Measurements from ENCODE around the gene PPARA. TPM values are rescaled to one million over a fixed set of nuclear protein-coding genes. Genes with fewer than 3 reads are reported as not detected.

Gene PPARA
- total RNA-seq, 1 experiment from 2014 or later: 14.5 TPM

DNA sequence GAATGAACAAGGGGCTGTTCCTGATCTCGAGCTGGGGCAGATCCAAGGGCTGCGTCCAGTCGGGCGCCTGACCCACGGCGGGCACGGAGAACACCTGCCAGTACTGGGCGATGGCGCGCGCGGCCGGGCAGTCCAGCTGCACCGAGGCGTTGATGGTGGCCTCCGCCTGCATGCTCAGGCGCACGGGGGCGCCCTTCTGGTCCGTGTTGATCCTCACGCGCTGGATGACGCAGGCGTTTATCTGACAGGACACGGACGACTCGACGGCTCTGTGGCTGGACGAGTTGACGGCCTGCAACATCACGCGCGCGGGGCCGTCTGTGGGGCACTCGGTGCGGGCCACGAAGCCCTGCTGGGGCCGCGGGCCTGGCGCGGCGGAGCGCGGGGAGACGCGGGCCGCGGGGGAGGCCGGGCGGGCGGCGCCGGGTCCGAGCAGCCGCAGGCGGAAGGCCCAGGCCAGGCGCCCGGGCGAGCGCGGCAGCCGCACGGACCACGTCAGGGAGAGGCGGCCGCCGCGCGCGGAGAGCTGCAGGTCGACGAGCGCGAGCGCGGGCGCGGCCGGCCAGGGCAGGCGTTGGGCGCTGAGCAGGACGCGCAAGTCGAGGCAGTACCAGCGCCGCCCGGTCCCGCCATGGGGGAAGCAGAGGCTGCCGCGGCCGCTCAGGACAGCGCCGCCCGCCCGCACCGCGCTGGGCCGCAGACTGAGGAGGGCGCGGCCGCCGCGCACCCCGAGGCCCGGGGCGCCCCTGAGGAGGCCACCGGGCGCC lies 112.3 kb downstream of the PPARA start:
- TF ChIP-seq, protein P1, sequence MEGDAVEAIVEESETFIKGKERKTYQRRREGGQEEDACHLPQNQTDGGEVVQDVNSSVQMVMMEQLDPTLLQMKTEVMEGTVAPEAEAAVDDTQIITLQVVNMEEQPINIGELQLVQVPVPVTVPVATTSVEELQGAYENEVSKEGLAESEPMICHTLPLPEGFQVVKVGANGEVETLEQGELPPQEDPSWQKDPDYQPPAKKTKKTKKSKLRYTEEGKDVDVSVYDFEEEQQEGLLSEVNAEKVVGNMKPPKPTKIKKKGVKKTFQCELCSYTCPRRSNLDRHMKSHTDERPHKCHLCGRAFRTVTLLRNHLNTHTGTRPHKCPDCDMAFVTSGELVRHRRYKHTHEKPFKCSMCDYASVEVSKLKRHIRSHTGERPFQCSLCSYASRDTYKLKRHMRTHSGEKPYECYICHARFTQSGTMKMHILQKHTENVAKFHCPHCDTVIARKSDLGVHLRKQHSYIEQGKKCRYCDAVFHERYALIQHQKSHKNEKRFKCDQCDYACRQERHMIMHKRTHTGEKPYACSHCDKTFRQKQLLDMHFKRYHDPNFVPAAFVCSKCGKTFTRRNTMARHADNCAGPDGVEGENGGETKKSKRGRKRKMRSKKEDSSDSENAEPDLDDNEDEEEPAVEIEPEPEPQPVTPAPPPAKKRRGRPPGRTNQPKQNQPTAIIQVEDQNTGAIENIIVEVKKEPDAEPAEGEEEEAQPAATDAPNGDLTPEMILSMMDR (IDR thresholded peaks at IDR 0.05 in 2 of 3, conservative IDR thresholded peaks at IDR 0.05 in 1 of 3; ENCODE audit: borderline replicate concordance in 1 of 3, insufficient read depth in 1 of 3, low read depth in 2 of 3, low read length in 2 of 3): no peak
- no peak for TF ChIP-seq SIN3A (IDR thresholded peaks at IDR 0.05; ENCODE audit: low read depth)
- TF ChIP-seq EGR1 (IDR thresholded peaks at IDR 0.05; ENCODE audit: low read depth): no peak
- no peak for TF ChIP-seq JUND (IDR thresholded peaks at IDR 0.05)
- no peak for TF ChIP-seq SP1 (IDR thresholded peaks at IDR 0.05; ENCODE audit: low read depth)
- TF ChIP-seq, protein P2, sequence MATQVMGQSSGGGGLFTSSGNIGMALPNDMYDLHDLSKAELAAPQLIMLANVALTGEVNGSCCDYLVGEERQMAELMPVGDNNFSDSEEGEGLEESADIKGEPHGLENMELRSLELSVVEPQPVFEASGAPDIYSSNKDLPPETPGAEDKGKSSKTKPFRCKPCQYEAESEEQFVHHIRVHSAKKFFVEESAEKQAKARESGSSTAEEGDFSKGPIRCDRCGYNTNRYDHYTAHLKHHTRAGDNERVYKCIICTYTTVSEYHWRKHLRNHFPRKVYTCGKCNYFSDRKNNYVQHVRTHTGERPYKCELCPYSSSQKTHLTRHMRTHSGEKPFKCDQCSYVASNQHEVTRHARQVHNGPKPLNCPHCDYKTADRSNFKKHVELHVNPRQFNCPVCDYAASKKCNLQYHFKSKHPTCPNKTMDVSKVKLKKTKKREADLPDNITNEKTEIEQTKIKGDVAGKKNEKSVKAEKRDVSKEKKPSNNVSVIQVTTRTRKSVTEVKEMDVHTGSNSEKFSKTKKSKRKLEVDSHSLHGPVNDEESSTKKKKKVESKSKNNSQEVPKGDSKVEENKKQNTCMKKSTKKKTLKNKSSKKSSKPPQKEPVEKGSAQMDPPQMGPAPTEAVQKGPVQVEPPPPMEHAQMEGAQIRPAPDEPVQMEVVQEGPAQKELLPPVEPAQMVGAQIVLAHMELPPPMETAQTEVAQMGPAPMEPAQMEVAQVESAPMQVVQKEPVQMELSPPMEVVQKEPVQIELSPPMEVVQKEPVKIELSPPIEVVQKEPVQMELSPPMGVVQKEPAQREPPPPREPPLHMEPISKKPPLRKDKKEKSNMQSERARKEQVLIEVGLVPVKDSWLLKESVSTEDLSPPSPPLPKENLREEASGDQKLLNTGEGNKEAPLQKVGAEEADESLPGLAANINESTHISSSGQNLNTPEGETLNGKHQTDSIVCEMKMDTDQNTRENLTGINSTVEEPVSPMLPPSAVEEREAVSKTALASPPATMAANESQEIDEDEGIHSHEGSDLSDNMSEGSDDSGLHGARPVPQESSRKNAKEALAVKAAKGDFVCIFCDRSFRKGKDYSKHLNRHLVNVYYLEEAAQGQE (IDR thresholded peaks at IDR 0.05; ENCODE audit: low read depth): no peak
- TF ChIP-seq ZFX (IDR thresholded peaks at IDR 0.05): no peak
- TF ChIP-seq SRF (IDR thresholded peaks at IDR 0.05; ENCODE audit: low read depth): no peak
- TF ChIP-seq EZH2phosphoT487 (IDR thresholded peaks at IDR 0.05; ENCODE audit: borderline replicate concordance): no peak
- TF ChIP-seq FOSL1 (IDR thresholded peaks at IDR 0.05; ENCODE audit: low read depth): no peak
- TF ChIP-seq ELF1 (IDR thresholded peaks at IDR 0.05; ENCODE audit: borderline replicate concordance, low read depth): no peak
- no peak for TF ChIP-seq TCF7L2 (IDR thresholded peaks at IDR 0.05; ENCODE audit: borderline replicate concordance, extremely low read depth, insufficient read depth, insufficient read length)
- CTCF ChIA-PET: no interaction called here
- no peaks in the 10 kb centered on the region for H3K9me2 ChIP-seq (ENCODE audit: insufficient read depth)
- H3K27me3 ChIP-seq (ENCODE audit: insufficient read depth, low read length): no peaks in the 10 kb centered on the region
- no peaks in the 10 kb centered on the region for H3K79me2 ChIP-seq (ENCODE audit: insufficient read depth, low read length)
- ATAC-seq: no peak
- BruUV-seq (replicated peaks): no TSS peak
- H3K4me3 ChIP-seq (replicated peaks in 1 of 2; ENCODE audit: low read depth in 1 of 2, low read length in 2 of 2): no peak overlapping the region
- H2AFZ ChIP-seq (ENCODE audit: low read depth, low read length, poor library complexity, severe bottlenecking): no peak overlapping the region
- RAD21 ChIA-PET (ENCODE audit: low non-redundant PET in 1 of 2, low total read pairs in 2 of 2, uncharacterized antibody in 2 of 2, unreplicated experiment in 2 of 2): no interaction called here
- H4K20me1 ChIP-seq (ENCODE audit: insufficient read depth): no peaks in the 10 kb centered on the region
- POLR2A ChIA-PET: no interaction called here
- DNase-seq (ENCODE audit: low read depth, low spot score): no peak
- peaks cover 8 to 12% of the 10 kb centered on the region in 2 experiments for H3K4me1 ChIP-seq (ENCODE audit: control insufficient read depth in 1 of 2, insufficient read depth in 2 of 2, low read length in 2 of 2)
- H3K36me3 ChIP-seq (ENCODE audit: control insufficient read depth in 1 of 2, insufficient read depth in 2 of 2, low read length in 2 of 2): no peaks in the 10 kb centered on the region
- no peak overlapping the region for H3K27ac ChIP-seq (ENCODE audit: low read depth, low read length)
- no peak overlapping the region for H3K4me2 ChIP-seq (ENCODE audit: low read length)
- H3K9me3 ChIP-seq (ENCODE audit: control insufficient read depth in 1 of 2, insufficient read depth in 1 of 2, low read depth in 1 of 2, low read length in 2 of 2): 0 out of 4 replicates have a peak, but pooled peaks cover 0 to 3% of the 10 kb centered on the region in 2 experiments
- H3K9ac ChIP-seq (ENCODE audit: low read length): no peak overlapping the region
- intact Hi-C loops (cut with micrococcal nuclease): no loop called here
